K562 (cell line): Measurements from ENCODE around the gene TNMD. TPM values are rescaled to one million over a fixed set of nuclear protein-coding genes. Genes with fewer than 3 reads are reported as not detected.

Experiments used
- ATAC-seq: fragments of 200-7000 bp; cut with Tn5 transposase; 3 replicates; pipeline ENCODE4 v1.9.1; 2020; ENCODE audit warnings: moderate library complexity
- BruUV-seq: library from RNA; stranded (reverse); fragments of 400-500 nt; replicated peaks from 2 replicates; lab custom pipeline; 2021; lab: Mats Ljungman, UMichigan
- CTCF ChIA-PET: fragments of 300-600 bp; formaldehyde crosslinking; extraction: SDS; loops from one replicate; lab custom pipeline; 2021; ENCODE audit warnings: low intra/inter-chr PET ratio; lab: Yijun Ruan, JAX
- POLR2A ChIA-PET: fragments of 300-600, 350-650 bp; sonication (Branson Sonifier 250); formaldehyde crosslinking; extraction: SDS; loops from one replicate; lab custom pipeline; 2021; ENCODE audit warnings: antibody characterized with exemption, inconsistent platforms; lab: Yijun Ruan, JAX
- DNase-seq, 4 experiments: peaks; one replicate each; pipeline versions ENCODE4 v3.0.0 to v3.0.0-alpha.2; 2011 to 2018; ENCODE audit warnings: low spot score in 3 of 4, mixed read lengths in 3 of 4; ENCODE audit errors: extremely low read depth in 1 of 4
- FAIRE-seq: peaks from 2 replicates; lab custom pipeline; 2011; peaks lifted over from hg19 to GRCh38; lab: Jason Lieb, UNC
- H2AFZ ChIP-seq: 2 replicates; pipeline ENCODE4 v1.6.0; 2011; ENCODE audit warnings: low read depth, low read length, control low read depth, inconsistent platforms
- H3K27ac ChIP-seq: fragments of 200-600 bp; 3 replicates; pipeline ENCODE4 v1.8.0; 2011; ENCODE audit warnings: low read depth, mild to moderate bottlenecking, control low read depth, inconsistent platforms, low read length, moderate library complexity, mixed read lengths; ENCODE audit errors: extremely low read depth
- H3K27me3 ChIP-seq, 2 experiments: fragments of 300-600 bp in 1 of 2; 2 replicates in 1 of 2; 3 replicates in 1 of 2; pipeline versions ENCODE4 v1.6.0 to v1.8.0; 2011; ENCODE audit warnings: inconsistent platforms in 2 of 2, low read length in 2 of 2, mild to moderate bottlenecking in 1 of 2, mixed read lengths in 1 of 2, moderate library complexity in 1 of 2; ENCODE audit not compliant: control insufficient read depth in 2 of 2, insufficient read depth in 2 of 2
- H3K36me3 ChIP-seq: fragments of 300-600 bp; 3 replicates; pipeline ENCODE4 v1.8.0; 2011; ENCODE audit warnings: mild to moderate bottlenecking, low read length, inconsistent platforms; ENCODE audit not compliant: control insufficient read depth, insufficient read depth
- H3K4me1 ChIP-seq, 2 experiments: fragments of 200-600 bp in 1 of 2; replicated peaks in 1 of 2; 2 replicates in 1 of 2; 3 replicates in 1 of 2; pipeline versions ENCODE4 v1.5.1 to v1.8.0; 2011; ENCODE audit warnings: inconsistent platforms in 2 of 2, low read length in 2 of 2, mild to moderate bottlenecking in 1 of 2, mixed read lengths in 1 of 2, moderate library complexity in 1 of 2; ENCODE audit not compliant: control insufficient read depth in 2 of 2, insufficient read depth in 2 of 2
- H3K4me2 ChIP-seq: 2 replicates; pipeline ENCODE4 v1.6.1; 2011; ENCODE audit warnings: low read length, control low read depth, inconsistent platforms, mixed read lengths; ENCODE audit not compliant: insufficient read depth
- H3K4me3 ChIP-seq: fragments of 200-600 bp; sonication (generic), shearing (Covaris generic); 2 replicates; pipeline ENCODE4 v1.5.1; 2016; ENCODE audit warnings: control low read depth, inconsistent platforms
- H3K79me2 ChIP-seq: fragments of 200-600 bp; 3 replicates; pipeline ENCODE4 v1.8.0; 2011; ENCODE audit warnings: low read length, inconsistent platforms; ENCODE audit not compliant: control insufficient read depth, insufficient read depth
- H3K9ac ChIP-seq, 2 experiments: 2 replicates each; pipeline versions ENCODE4 v1.6.0 to v1.6.1; 2011; ENCODE audit warnings: low read depth in 2 of 2, low read length in 2 of 2, control low read depth in 1 of 2, inconsistent platforms in 1 of 2, mild to moderate bottlenecking in 1 of 2, mixed read lengths in 1 of 2; ENCODE audit not compliant: insufficient read depth in 1 of 2
- H3K9me1 ChIP-seq: one replicate; pipeline ENCODE4 v1.6.0; 2011; ENCODE audit warnings: inconsistent platforms, mild to moderate bottlenecking, low read length, moderate library complexity; ENCODE audit not compliant: control insufficient read depth, insufficient read depth
- H3K9me3 ChIP-seq: replicated peaks from 2 replicates; pipeline ENCODE4 v1.5.1; 2011; ENCODE audit warnings: low read depth, low read length, inconsistent platforms; ENCODE audit not compliant: control insufficient read depth, insufficient read depth
- H4K20me1 ChIP-seq: replicated peaks from 2 replicates; pipeline ENCODE4 v1.6.1; 2011; ENCODE audit warnings: low read length, inconsistent platforms, mixed read lengths; ENCODE audit not compliant: control insufficient read depth, insufficient read depth
- BCOR ChIP-seq: fragments of 450-650 bp; IDR thresholded peaks from 2 replicates; pipeline ENCODE4 v1.6.1; 2016
- CUX1 ChIP-seq: fragments of 200-800 bp; sonication (Bioruptor generic); IDR thresholded peaks from 2 replicates; pipeline ENCODE4 v1.6.1; 2016; ENCODE audit warnings: missing genetic modification characterization, missing compliant biosample characterization
- HNRNPUL1 ChIP-seq: fragments of 200-400 bp; formaldehyde crosslinking; IDR thresholded peaks from 2 replicates; pipeline ENCODE4 v1.6.1; 2017; ENCODE audit warnings: low read length
- LCOR ChIP-seq: sonication (generic); formaldehyde crosslinking; IDR thresholded peaks from 2 replicates; pipeline ENCODE4 v1.8.0; 2022; ENCODE audit warnings: mild to moderate bottlenecking, missing genetic modification reagents
- LEF1 ChIP-seq: fragments of 450-650 bp; IDR thresholded peaks from 2 replicates; pipeline ENCODE4 v1.6.1; 2016; ENCODE audit warnings: mild to moderate bottlenecking
- MCM2 ChIP-seq: fragments of 450-650 bp; IDR thresholded peaks from 2 replicates; pipeline ENCODE4 v1.6.1; 2017; ENCODE audit warnings: low read depth, mild to moderate bottlenecking
- MCM5 ChIP-seq: fragments of 450-650 bp; IDR thresholded peaks from 2 replicates; pipeline ENCODE4 v1.6.1; 2016; ENCODE audit warnings: low read depth
- MTF1 ChIP-seq: fragments of 250-450 bp; sonication (Bioruptor Pico); IDR thresholded peaks from 2 replicates; pipeline ENCODE4 v1.9.0; 2021; ENCODE audit warnings: moderate library complexity, mild to moderate bottlenecking, inconsistent platforms, borderline replicate concordance
- NFE2L1 ChIP-seq: fragments of 450-650 bp; IDR thresholded peaks from 2 replicates; pipeline ENCODE4 v1.6.1; 2016; ENCODE audit warnings: missing genetic modification characterization, low read depth, mild to moderate bottlenecking, missing compliant biosample characterization, moderate library complexity, borderline replicate concordance
- NR2C1 ChIP-seq, 2 experiments: fragments of 450-650 bp; IDR thresholded peaks; 2 replicates each; pipeline ENCODE4 v1.6.1; 2017; ENCODE audit warnings: mild to moderate bottlenecking in 2 of 2, antibody characterized with exemption in 1 of 2, inconsistent platforms in 1 of 2, missing compliant biosample characterization in 1 of 2, missing genetic modification characterization in 1 of 2
- PTRF ChIP-seq: fragments of 450-650 bp; IDR thresholded peaks from 2 replicates; pipeline ENCODE4 v1.6.1; 2016; ENCODE audit warnings: mild to moderate bottlenecking, missing genetic modification characterization, missing compliant biosample characterization
- RBM22 ChIP-seq: fragments of 200-400 bp; formaldehyde crosslinking; IDR thresholded peaks from 2 replicates; pipeline ENCODE4 v1.6.1; 2018; ENCODE audit warnings: low read length, low read depth; ENCODE audit not compliant: poor library complexity, severe bottlenecking
- SLC30A9 ChIP-seq: fragments of 250-450 bp; sonication (Bioruptor Pico); IDR thresholded peaks from 2 replicates; pipeline ENCODE4 v1.8.0; 2022; ENCODE audit warnings: mild to moderate bottlenecking, moderate library complexity
- THAP12 ChIP-seq: fragments of 250-450 bp; sonication (Bioruptor Pico); IDR thresholded peaks from 2 replicates; pipeline ENCODE4 v1.9.0; 2021; ENCODE audit warnings: mild to moderate bottlenecking, inconsistent platforms
- ZNF280B ChIP-seq: fragments of 250-450 bp; sonication (Bioruptor Pico); IDR thresholded peaks from 2 replicates; pipeline ENCODE4 v1.5.1; 2021; ENCODE audit warnings: mild to moderate bottlenecking
- ZNF764 ChIP-seq: fragments of 250-450 bp; sonication (Bioruptor Pico); IDR thresholded peaks from 2 replicates; pipeline ENCODE4 v1.4.0; 2020; ENCODE audit warnings: low read depth, mild to moderate bottlenecking, moderate library complexity
- WGBS: fragments of 100-300 bp; shearing (Covaris generic); methylation state at CpG from one replicate; pipeline ENCODE4 v1.1.6; 2016; ENCODE audit warnings: low coverage, mixed read lengths; ENCODE audit not compliant: insufficient coverage; ENCODE audit errors: missing lambda C conversion rate; 5-methylcytosine and 5-hydroxymethylcytosine counted together
- in situ Hi-C: fragments of 300-500 bp; cut with MboI; formaldehyde crosslinking; loops from 4 replicates; pipeline ENCODE4 v1.15.0; 2018; ENCODE audit warnings: inconsistent platforms, mixed read lengths
- intact Hi-C: fragments of 100-400 bp; cut with micrococcal nuclease; formaldehyde crosslinking; loops from 2 replicates; pipeline ENCODE4 v1.14.2; 2022
- polyA plus RNA-seq, 8 experiments: library from polyadenylated mRNA; depleted of rRNA in 4 of 8; stranded (reverse) in 5 of 8; unstranded in 3 of 8; fragments of >200 nt; fragmentation: Nextera tagmentation in 2 of 8; fragmentation: Illumina TruSeq in 1 of 8; extraction: Ambion mirVana in 2 of 8; extraction: Trizol in 1 of 8; gene quantifications; 2 replicates each; pipeline versions ENCODE4 v1.2.1 to v1.2.3, GENCODE V29; 2011 to 2014; ENCODE audit warnings: inconsistent platforms in 1 of 8, missing spikeins in 1 of 8
- total RNA-seq, 7 experiments: library from RNA; depleted of rRNA in 6 of 7; stranded (reverse); fragments of >200 nt in 6 of 7; fragmentation: Illumina TruSeq in 2 of 7; extraction: Trizol in 2 of 7; gene quantifications; 2 replicates each; pipeline versions ENCODE4 v1.2.1 to v1.2.3, GENCODE V29; 2011 to 2021; ENCODE audit warnings: low replicate concordance in 1 of 7

TNMD gene
- total and polyA plus RNA-seq, 9 of the 15 experiments (the other 6 are each of a cell fraction or from before 2014, with no cell fraction given): not detected

GRCh38 chrX:100645106-100645505 is 60.4 kb downstream of the TNMD start:
- no peaks in the 10 kb centered on the region for H3K4me1 ChIP-seq
- H3K4me3 ChIP-seq: no peak overlapping the region
- H3K4me2 ChIP-seq: no peak overlapping the region
- no peak overlapping the region for H2AFZ ChIP-seq
- ChIA-PET POLR2A (no interaction called here), CTCF (no interaction called here)
- no peaks in the 10 kb centered on the region for H3K27me3 ChIP-seq
- 0% methylated on average over 4 of the region's 4 CpGs for WGBS
- no peaks in the 10 kb centered on the region for H3K9me3 ChIP-seq
- H3K79me2 ChIP-seq: no peaks in the 10 kb centered on the region
- DNase-seq: no peak
- intact Hi-C loops: no loop called here
- FAIRE-seq: no peak
- BruUV-seq: no TSS peak
- no peak overlapping the region for H3K9ac ChIP-seq
- no peak for ATAC-seq
- no peaks in the 10 kb centered on the region for H3K36me3 ChIP-seq
- H3K27ac ChIP-seq: no peak overlapping the region
- H3K9me1 ChIP-seq: no peaks in the 10 kb centered on the region
- in situ Hi-C loops: no loop called here
- no peaks in the 10 kb centered on the region for H4K20me1 ChIP-seq
- TF ChIP-seq PTRF (tag): no peak
- no peak for TF ChIP-seq LEF1
- no peak for TF ChIP-seq NR2C1 (IDR thresholded peaks at IDR 0.05)
- TF ChIP-seq NR2C1 (tag; IDR thresholded peaks at IDR 0.05): no peak
- no peak for TF ChIP-seq NFE2L1 (tag)
- TF ChIP-seq MCM5: no peak
- no peak for TF ChIP-seq BCOR
- TF ChIP-seq SLC30A9: no peak
- no peak for TF ChIP-seq RBM22
- TF ChIP-seq HNRNPUL1: no peak
- TF ChIP-seq CUX1 (CRISPR knock-in tag): no peak
- no peak for TF ChIP-seq ZNF280B (CRISPR knock-in tag)
- no peak for TF ChIP-seq ZNF764 (CRISPR knock-in tag)
- TF ChIP-seq LCOR (CRISPR knock-in tag): no peak
- TF ChIP-seq THAP12 (CRISPR knock-in tag): no peak
- TF ChIP-seq MTF1 (CRISPR knock-in tag): no peak
- TF ChIP-seq MCM2: no peak
